Hepatocyte (in vitro differentiated cells): ENCODE data around the gene NPHP4. TPM values are rescaled to one million over a fixed set of nuclear protein-coding genes. Genes with fewer than 3 reads are reported as not detected.

Source experiments
- DNase-seq: peaks from one replicate; pipeline ENCODE4 v3.0.0-alpha.2; 2016; ENCODE audit warnings: low spot score
- H2AFZ ChIP-seq: fragments of 200-600 bp; sonication (generic); 2 replicates; pipeline ENCODE4 v1.6.0; 2016; ENCODE audit warnings: antibody characterized with exemption, mild to moderate bottlenecking
- H3K27ac ChIP-seq: fragments of 200-600 bp; sonication (generic); 2 replicates; pipeline ENCODE4 v1.5.1; 2016; ENCODE audit warnings: mild to moderate bottlenecking
- H3K27me3 ChIP-seq: fragments of 200-600 bp; sonication (generic); 2 replicates; pipeline ENCODE4 v1.6.1; 2016
- H3K36me3 ChIP-seq: fragments of 200-600 bp; sonication (generic); replicated peaks from 2 replicates; pipeline ENCODE4 v1.5.1; 2016; ENCODE audit warnings: low read depth; ENCODE audit not compliant: insufficient read depth
- H3K4me1 ChIP-seq: fragments of 200-600 bp; sonication (generic); 2 replicates; pipeline ENCODE4 v1.5.1; 2016; ENCODE audit warnings: mild to moderate bottlenecking, moderate library complexity; ENCODE audit not compliant: insufficient read depth
- H3K4me2 ChIP-seq: fragments of 200-600 bp; sonication (generic); 2 replicates; pipeline ENCODE4 v1.6.0; 2016
- H3K4me3 ChIP-seq: fragments of 200-600 bp; sonication (generic); 2 replicates; pipeline ENCODE4 v1.5.1; 2016; ENCODE audit warnings: mild to moderate bottlenecking
- H3K79me2 ChIP-seq: fragments of 200-600 bp; sonication (generic); 2 replicates; pipeline ENCODE4 v1.6.0; 2017; ENCODE audit warnings: mild to moderate bottlenecking
- H3K9me2 ChIP-seq: fragments of 200-600 bp; sonication (generic); replicated peaks from 2 replicates; pipeline ENCODE4 v1.6.0; 2017; ENCODE audit warnings: mild to moderate bottlenecking; ENCODE audit not compliant: insufficient read depth
- H3K9me3 ChIP-seq: fragments of 200-600 bp; sonication (generic); 2 replicates; pipeline ENCODE4 v1.5.1; 2016; ENCODE audit warnings: low read depth, mild to moderate bottlenecking
- H4K20me1 ChIP-seq: fragments of 200-600 bp; sonication (generic); 2 replicates; pipeline ENCODE4 v1.6.0; 2016; ENCODE audit warnings: mild to moderate bottlenecking; ENCODE audit not compliant: insufficient read depth, poor library complexity, severe bottlenecking
- CTCF ChIP-seq: fragments of 200-600 bp; sonication (generic); IDR thresholded peaks from 2 replicates; pipeline ENCODE4 v1.5.1; 2016; ENCODE audit warnings: antibody characterized with exemption, mild to moderate bottlenecking; ENCODE audit not compliant: poor library complexity
- EZH2 ChIP-seq: fragments of 200-600 bp; sonication (generic); IDR thresholded peaks from 2 replicates; pipeline ENCODE4 v1.6.1; 2016; ENCODE audit warnings: antibody characterized with exemption, mild to moderate bottlenecking, borderline replicate concordance
- EZH2phosphoT487 ChIP-seq: fragments of 200-600 bp; sonication (generic); IDR thresholded peaks from one replicate; pipeline ENCODE4 v1.6.1; 2018; ENCODE audit warnings: antibody characterized with exemption, mild to moderate bottlenecking, low read depth, moderate library complexity; ENCODE audit not compliant: unreplicated experiment, severe bottlenecking
- WGBS: methylation state at CpG from one replicate; pipeline ENCODE4 v1.1.6; 2016; ENCODE audit warnings: low lambda C conversion rate; ENCODE audit errors: missing lambda C conversion rate; 5-methylcytosine and 5-hydroxymethylcytosine counted together
- polyA plus RNA-seq: library from polyadenylated mRNA; unstranded; fragments of >200 nt; fragmentation: Nextera tagmentation; extraction: Ambion mirVana; gene quantifications from 2 replicates; pipeline ENCODE4 v1.2.1, GENCODE V29; 2016
- total RNA-seq: library from RNA; depleted of rRNA; stranded (reverse); fragments of >200 nt; gene quantifications from 2 replicates; pipeline ENCODE4 v1.2.3, GENCODE V29; 2014

The NPHP4 gene
- total and polyA plus RNA-seq, 2 experiments from 2014 or later = 5.6 to 6.0 TPM

- no peak overlapping the region for H3K4me2 ChIP-seq
- no peaks in the 10 kb centered on the region for H3K27me3 ChIP-seq
- H3K4me3 ChIP-seq = no peak overlapping the region
- no peaks in the 10 kb centered on the region for H3K36me3 ChIP-seq
- H3K9me3 ChIP-seq = no peaks in the 10 kb centered on the region
- 83% methylated on average over 14 of the region's 14 CpGs for WGBS
- no peaks in the 10 kb centered on the region for H3K79me2 ChIP-seq
- no peak overlapping the region for H2AFZ ChIP-seq
- no peaks in the 10 kb centered on the region for H3K4me1 ChIP-seq
- H3K27ac ChIP-seq = no peak overlapping the region
- TF ChIP-seq EZH2 (no peak), CTCF (no peak), EZH2phosphoT487 (no peak)
- H3K9me2 ChIP-seq = no peaks in the 10 kb centered on the region
- DNase-seq = no peak
- no peaks in the 10 kb centered on the region for H4K20me1 ChIP-seq
Observed at GRCh38 chr1:5913078-5913845, 79.0 kb downstream of the NPHP4 start.

GRCh38 chr1:5911871-5912271 lies 80.4 kb downstream of the NPHP4 start:
- no peak overlapping the region for H3K4me3 ChIP-seq
- H3K9me2 ChIP-seq = no peaks in the 10 kb centered on the region
- no peak for TF ChIP-seq EZH2
- TF ChIP-seq EZH2phosphoT487 = no peak
- TF ChIP-seq CTCF = no peak
- H3K4me1 ChIP-seq = no peaks in the 10 kb centered on the region
- no peak overlapping the region for H2AFZ ChIP-seq
- no peaks in the 10 kb centered on the region for H3K36me3 ChIP-seq
- no peaks in the 10 kb centered on the region for H4K20me1 ChIP-seq
- WGBS = 94% methylated on average over 19 of the region's 19 CpGs
- H3K9me3 ChIP-seq = no peaks in the 10 kb centered on the region
- no peak overlapping the region for H3K27ac ChIP-seq
- DNase-seq = no peak
- no peaks in the 10 kb centered on the region for H3K27me3 ChIP-seq
- H3K79me2 ChIP-seq = no peaks in the 10 kb centered on the region
- H3K4me2 ChIP-seq = no peak overlapping the region

GRCh38 chr1:5911157-5911556 lies 81.1 kb downstream of the NPHP4 start:
- no peak for DNase-seq
- H3K4me1 ChIP-seq = no peaks in the 10 kb centered on the region
- H3K4me2 ChIP-seq = no peak overlapping the region
- 88% methylated on average over 14 of the region's 14 CpGs for whole genome bisulfite sequencing
- H3K4me3 ChIP-seq = no peak overlapping the region
- H4K20me1 ChIP-seq = no peaks in the 10 kb centered on the region
- no peak for TF ChIP-seq CTCF
- no peak for TF ChIP-seq EZH2
- no peak for TF ChIP-seq EZH2phosphoT487
- H2AFZ ChIP-seq = no peak overlapping the region
- no peaks in the 10 kb centered on the region for H3K9me2 ChIP-seq
- H3K9me3 ChIP-seq = no peaks in the 10 kb centered on the region
- H3K27ac ChIP-seq = no peak overlapping the region
- no peaks in the 10 kb centered on the region for H3K79me2 ChIP-seq
- no peaks in the 10 kb centered on the region for H3K27me3 ChIP-seq
- H3K36me3 ChIP-seq = no peaks in the 10 kb centered on the region
